Naive B cell (primary cell): ENCODE data around the gene PDIK1L. TPM values are rescaled to one million over a fixed set of nuclear protein-coding genes. Genes with fewer than 3 reads are reported as not detected.

Source experiments
- ATAC-seq, 2 donors: fragments of 150-1000 bp; cut with Tn5 transposase; 2 replicates each; pipeline ENCODE4 v1.10.0; 2021; ENCODE audit warnings: low read depth in 2 of 2, mild to moderate bottlenecking in 2 of 2, moderate library complexity in 2 of 2
- DNase-seq: peaks from one replicate; pipeline ENCODE4 v3.0.0; 2022
- H3K27ac Mint-ChIP-seq, 6 donors: one replicate each; pipeline ENCODE4 v1.8.0; 2020 to 2022; ENCODE audit warnings: mild to moderate bottlenecking in 6 of 6, mixed read lengths in 6 of 6, moderate library complexity in 5 of 6, inconsistent platforms in 2 of 6
- H3K27me3 Mint-ChIP-seq, 3 donors: one replicate each; pipeline ENCODE4 v1.8.0; 2021 to 2022; ENCODE audit warnings: mixed read lengths in 3 of 3, mild to moderate bottlenecking in 1 of 3
- H3K36me3 Mint-ChIP-seq, 2 donors: one replicate each; pipeline ENCODE4 v1.8.0; 2020 to 2022; ENCODE audit warnings: mixed read lengths in 2 of 2, inconsistent platforms in 1 of 2, mild to moderate bottlenecking in 1 of 2
- H3K4me1 Mint-ChIP-seq, 3 donors: one replicate each; pipeline ENCODE4 v1.8.0; 2020 to 2022; ENCODE audit warnings: mixed read lengths in 3 of 3, inconsistent platforms in 1 of 3, mild to moderate bottlenecking in 1 of 3, moderate library complexity in 1 of 3
- H3K4me3 Mint-ChIP-seq, 8 donors: one replicate each; pipeline ENCODE4 v1.8.0; 2020 to 2022; ENCODE audit warnings: mild to moderate bottlenecking in 8 of 8, mixed read lengths in 8 of 8, moderate library complexity in 8 of 8, inconsistent platforms in 2 of 8
- H3K9me3 Mint-ChIP-seq, 7 donors: one replicate each; pipeline ENCODE4 v1.8.0; 2020 to 2022; ENCODE audit warnings: mixed read lengths in 7 of 7, mild to moderate bottlenecking in 5 of 7, inconsistent platforms in 2 of 7, moderate library complexity in 1 of 7
- polyA plus RNA-seq, 6 donors: library from polyadenylated mRNA; unstranded; fragments of 300-500 nt; fragmentation: Illumina TruSeq; gene quantifications; one replicate each; pipeline ENCODE4 v1.2.3, GENCODE V29; 2021; ENCODE audit warnings: low read depth in 6 of 6

Gene PDIK1L
- polyA plus RNA-seq, 6 donors from 2014 or later = 3.2 to 6.0 (median 4.9) TPM

DNA sequence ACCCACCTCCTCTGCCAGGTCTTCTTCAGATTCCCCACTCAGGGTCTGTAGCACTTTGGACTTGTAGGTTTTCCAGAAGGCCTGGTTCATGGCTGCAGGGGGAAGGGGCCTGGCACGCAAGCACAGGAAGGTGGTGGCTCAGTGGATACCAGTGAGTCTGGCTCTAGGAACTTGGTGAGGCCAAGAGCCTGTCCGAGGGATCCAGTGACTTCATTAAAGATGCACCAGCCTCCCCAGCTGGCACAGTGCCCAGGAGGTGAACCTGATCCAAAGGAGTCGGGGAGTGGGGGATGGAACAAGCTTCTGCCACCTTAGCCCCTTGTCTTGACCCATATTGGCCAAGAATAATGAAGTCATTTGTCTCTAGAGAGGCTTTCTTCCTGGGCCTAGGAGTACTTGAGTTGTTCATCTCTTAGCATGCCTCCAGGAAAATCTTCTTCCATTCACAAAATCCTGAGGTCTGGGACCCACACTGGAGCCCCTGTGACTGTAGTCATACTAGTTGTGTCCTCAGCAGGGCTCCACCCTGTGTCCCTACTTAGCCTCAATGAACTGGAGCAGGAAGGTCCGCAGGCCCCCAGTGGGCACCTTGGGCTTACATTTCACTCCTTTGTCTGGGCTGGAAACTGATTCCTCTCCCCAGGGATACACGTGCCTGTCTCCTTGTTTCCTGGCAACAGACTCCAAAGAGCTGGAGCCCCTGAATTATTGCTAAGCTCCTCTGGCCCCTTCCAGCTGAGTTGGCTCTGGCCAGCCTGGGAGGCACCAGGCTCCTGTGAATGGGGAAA, 57.0 kb downstream of the PDIK1L start, which contains the start of gene C1orf232:
TSS of gene C1orf232 (minus strand) at position 554 of the 788 bp plus-strand sequence. CDS start at position 90, 464 bp downstream.
- Mint-ChIP-seq H3K4me3 (peak within 1 kb of the TSS; percentile 89 to 95 (median 91)), H3K4me1 (peaks cover 12 to 29% (median 23%) of the 10 kb centered on the region in 3 donors), H3K27me3 (peaks cover 0 to 15% (median 3%) of the 10 kb centered on the region in 3 donors), H3K27ac (peak within 1 kb of the TSS; percentile 66 to 97 (median 96)), H3K9me3 (no peaks in the 10 kb centered on the region), H3K36me3 (no peaks in the 10 kb centered on the region)
- no peak for DNase-seq
- ATAC-seq = no peak

DNA sequence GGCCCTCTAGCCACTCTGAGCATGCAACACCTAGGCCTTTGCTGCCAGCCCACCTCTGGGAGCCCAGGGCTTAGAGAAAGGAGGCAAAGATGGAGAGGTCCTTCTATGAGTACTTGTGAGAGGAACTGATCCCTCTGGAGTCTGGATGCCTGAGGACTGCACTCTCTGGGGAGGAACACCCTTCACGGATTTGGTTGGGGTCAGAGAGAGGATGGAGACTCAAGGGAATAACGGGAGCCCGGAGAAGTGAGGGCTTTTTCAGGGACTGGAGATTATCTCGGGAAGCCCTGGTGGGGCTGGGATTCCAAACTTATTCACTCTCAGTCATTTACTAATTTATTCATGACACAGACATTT, 57.6 kb downstream of the PDIK1L start:
- ATAC-seq = no peak
- no peak for DNase-seq
- no peaks in the 10 kb centered on the region for H3K36me3 Mint-ChIP-seq
- no peaks in the 10 kb centered on the region for H3K9me3 Mint-ChIP-seq
- peak overlapping the region; percentile 79 to 95 (median 91) for H3K4me3 Mint-ChIP-seq
- peaks cover 0 to 11% (median 0%) of the 10 kb centered on the region in 3 donors for H3K27me3 Mint-ChIP-seq
- peaks cover 12 to 25% (median 19%) of the 10 kb centered on the region in 3 donors for H3K4me1 Mint-ChIP-seq
- H3K27ac Mint-ChIP-seq = peak overlapping the region in 5 of 6 donors; percentile 26 to 95 (median 91)

DNA sequence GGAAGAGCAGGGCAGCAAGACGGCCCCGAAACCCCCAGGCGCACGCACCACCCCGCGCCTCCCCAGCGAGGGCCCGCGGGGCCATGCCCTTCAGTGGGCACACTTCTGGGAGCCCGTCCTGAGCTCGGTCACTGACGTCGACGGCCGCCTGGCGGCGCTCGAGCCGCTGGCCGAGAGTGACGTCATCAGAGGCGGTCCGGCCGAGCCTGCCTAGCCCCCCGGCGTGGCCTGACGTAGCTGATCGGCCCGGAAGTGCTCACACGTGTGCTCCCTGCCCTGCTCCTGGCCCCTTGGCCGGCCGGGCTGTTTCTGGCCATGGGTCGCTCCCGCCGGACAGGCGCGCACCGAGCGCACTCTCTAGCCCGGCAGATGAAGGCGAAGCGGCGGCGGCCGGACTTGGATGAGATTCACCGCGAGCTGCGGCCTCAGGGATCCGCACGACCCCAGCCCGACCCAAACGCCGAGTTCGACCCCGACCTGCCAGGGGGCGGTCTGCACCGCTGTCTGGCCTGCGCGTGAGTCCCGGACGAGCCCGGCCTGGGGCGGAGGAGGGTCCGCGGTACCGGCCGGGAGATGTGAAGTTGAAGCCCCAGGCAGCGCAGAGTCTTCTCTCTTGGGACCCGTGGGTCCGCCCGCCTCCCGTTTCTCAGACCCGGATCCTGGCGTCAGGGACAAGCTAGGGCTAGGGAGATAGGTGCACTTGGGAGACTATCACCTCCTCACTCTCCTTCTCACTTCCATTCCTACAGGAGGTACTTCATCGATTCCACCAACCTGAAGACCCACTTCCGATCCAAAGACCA, 58.2 kb downstream of the PDIK1L start, which contains the start of gene ZNF593:
TSS of gene ZNF593 (plus strand) at position 240 of the 803 bp plus-strand sequence. CDS start at position 316, 76 bp downstream.
- H3K4me1 Mint-ChIP-seq = peaks cover 7 to 25% (median 14%) of the 10 kb centered on the region in 3 donors
- DNase-seq = peak; percentile 87
- peaks cover 0 to 5% (median 0%) of the 10 kb centered on the region in 3 donors for H3K27me3 Mint-ChIP-seq
- H3K9me3 Mint-ChIP-seq = no peaks in the 10 kb centered on the region
- H3K36me3 Mint-ChIP-seq = no peaks in the 10 kb centered on the region
- peak; percentile 93 for ATAC-seq
- peak within 1 kb of the TSS; percentile 89 to 95 (median 91) for H3K4me3 Mint-ChIP-seq
- H3K27ac Mint-ChIP-seq = peak within 1 kb of the TSS; percentile 66 to 97 (median 96)

DNA sequence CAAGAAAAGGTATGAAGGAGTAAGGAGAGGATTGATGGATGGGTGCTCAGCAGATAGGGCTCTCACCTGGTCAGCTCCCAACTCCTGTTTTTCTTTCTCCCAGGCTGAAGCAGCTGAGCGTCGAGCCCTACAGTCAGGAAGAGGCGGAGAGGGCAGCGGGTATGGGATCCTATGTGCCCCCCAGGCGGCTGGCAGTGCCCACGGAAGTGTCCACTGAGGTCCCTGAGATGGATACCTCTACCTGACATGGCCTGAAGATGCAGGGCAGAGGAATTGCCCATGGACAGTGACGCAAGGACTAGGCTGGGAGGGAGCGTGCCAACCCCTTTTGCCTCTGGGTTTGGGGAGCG, 58.8 kb downstream of the PDIK1L start:
- H3K27me3 Mint-ChIP-seq = no peaks in the 10 kb centered on the region
- no peaks in the 10 kb centered on the region for H3K9me3 Mint-ChIP-seq
- peaks cover 6 to 25% (median 11%) of the 10 kb centered on the region in 3 donors for H3K4me1 Mint-ChIP-seq
- H3K27ac Mint-ChIP-seq = peak overlapping the region; percentile 66 to 97 (median 94)
- no peak for DNase-seq
- H3K36me3 Mint-ChIP-seq = no peaks in the 10 kb centered on the region
- peak overlapping the region; percentile 89 to 95 (median 91) for H3K4me3 Mint-ChIP-seq
- no peak for ATAC-seq

DNA sequence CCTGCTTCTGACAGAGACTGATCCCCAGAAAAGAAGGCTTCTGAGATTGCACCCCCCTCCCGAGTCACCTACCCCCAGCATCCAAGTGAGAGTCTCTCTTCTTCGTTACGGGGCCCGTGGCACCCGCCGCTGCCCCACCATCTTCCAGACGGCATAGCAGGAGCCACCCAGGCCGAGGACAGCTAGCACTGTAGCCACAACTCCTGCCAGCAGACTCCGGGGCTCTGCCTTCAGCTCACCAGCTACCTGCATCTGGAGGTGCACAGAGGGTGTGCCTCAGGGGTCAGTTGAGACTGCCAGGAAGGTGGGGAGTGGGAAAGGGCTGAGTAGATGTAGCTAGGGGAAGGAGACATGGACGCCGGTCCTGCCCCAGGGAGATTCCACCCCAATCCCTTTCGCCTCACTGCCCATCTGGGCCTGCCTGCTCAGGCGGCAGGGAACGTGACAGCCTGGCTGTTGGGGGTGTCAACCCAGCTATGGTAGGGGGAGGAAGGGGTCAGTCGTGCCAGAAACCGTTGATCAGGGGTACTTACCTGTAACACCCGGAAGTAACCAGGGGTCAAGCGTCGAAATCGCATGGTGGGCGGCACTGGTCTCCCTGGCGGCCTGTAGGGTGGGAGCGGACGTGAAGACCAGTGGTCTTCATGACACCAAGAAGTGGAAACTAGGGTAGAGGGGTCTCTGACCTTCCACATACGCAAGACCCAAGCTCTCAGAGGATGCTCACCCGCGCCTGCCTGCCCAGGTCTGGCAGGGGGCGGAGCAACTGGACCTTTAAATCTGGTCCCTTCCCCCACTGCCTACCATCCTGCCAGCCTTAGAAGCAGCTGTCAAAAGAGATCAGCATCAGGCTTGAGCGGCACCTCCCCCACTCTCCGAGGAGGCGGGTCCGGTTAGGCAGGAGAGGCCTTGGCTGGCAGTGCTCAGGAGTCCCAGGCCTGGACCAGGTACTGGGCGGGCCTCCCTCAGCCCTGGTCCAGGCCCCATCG, 59.8 kb downstream of the PDIK1L start, which contains the start of gene ZNF593OS:
TSS of gene ZNF593OS (minus strand) at position 749 of the 989 bp plus-strand sequence. CDS start at position 578, 171 bp downstream.
- ATAC-seq (no peak), DNase-seq (no peak)
- Mint-ChIP-seq H3K4me1 (peaks cover 6 to 25% (median 11%) of the 10 kb centered on the region in 3 donors), H3K27me3 (no peaks in the 10 kb centered on the region), H3K27ac (peak within 1 kb of the TSS in 3 of 6 donors; percentile 75 to 91 (median 91)), H3K4me3 (peak within 1 kb of the TSS; percentile 89 to 95 (median 91)), H3K36me3 (no peaks in the 10 kb centered on the region), H3K9me3 (no peaks in the 10 kb centered on the region)

Other genes with a start within 250 kb of the PDIK1L start
- under 1 TPM in 4 of 6 donors, not detected in 2; 0.08 to 0.24 (median 0.12) TPM for gene PAQR7, start 236.1 kb upstream of the PDIK1L start, polyA plus RNA-seq
- gene STMN1, start 205.4 kb upstream of the PDIK1L start, polyA plus RNA-seq = 100 to 1,000 TPM; 109 to 169 (median 137) TPM
- gene PAFAH2, start 113.8 kb upstream of the PDIK1L start, polyA plus RNA-seq = 1 to 10 TPM; 4.0 to 9.2 (median 7.7) TPM
- not detected for gene EXTL1, start 90.0 kb upstream of the PDIK1L start, polyA plus RNA-seq
- not detected for gene SLC30A2, start 65.7 kb upstream of the PDIK1L start, polyA plus RNA-seq
- not detected for gene TRIM63, start 44.2 kb upstream of the PDIK1L start, polyA plus RNA-seq
- gene FAM110D, start 47.3 kb downstream of the PDIK1L start, polyA plus RNA-seq = not detected
- not detected for gene C1orf232, start 57.1 kb downstream of the PDIK1L start, polyA plus RNA-seq
- 10 to 100 TPM; 33.3 to 52.3 (median 36.1) TPM for gene ZNF593, start 58.1 kb downstream of the PDIK1L start, polyA plus RNA-seq
- 1 to 10 TPM in 5 of 6 donors, under 1 TPM in 1; 0.96 to 3.5 (median 1.9) TPM for gene ZNF593OS, start 60.0 kb downstream of the PDIK1L start, polyA plus RNA-seq
- under 1 TPM in 3 of 6 donors, not detected in 3; 0.44 to 0.57 (median 0.49) TPM for gene CNKSR1, start 65.7 kb downstream of the PDIK1L start, polyA plus RNA-seq
- not detected for gene CATSPER4, start 78.8 kb downstream of the PDIK1L start, polyA plus RNA-seq
- gene CEP85, start 122.4 kb downstream of the PDIK1L start, polyA plus RNA-seq = 1 to 10 TPM; 2.5 to 8.2 (median 4.9) TPM
- gene SH3BGRL3, start 168.3 kb downstream of the PDIK1L start, polyA plus RNA-seq = 1,000 to 10,000 TPM in 2 of 6 donors, 100 to 1,000 TPM in 4; 624 to 1,205 (median 832) TPM
- 10 to 100 TPM in 2 of 6 donors, 1 to 10 TPM in 4; 4.3 to 15.7 (median 6.9) TPM for gene UBXN11, start 194.8 kb downstream of the PDIK1L start, polyA plus RNA-seq
- over 10,000 TPM; 10,565 to 16,920 (median 13,137) TPM for gene CD52, start 206.1 kb downstream of the PDIK1L start, polyA plus RNA-seq
- 1 to 10 TPM in 2 of 6 donors, under 1 TPM in 4; 0.06 to 1.8 (median 0.70) TPM for gene CRYBG2, start 242.3 kb downstream of the PDIK1L start, polyA plus RNA-seq